Loucy (cell line): ENCODE measurements around the gene RICTOR.

Experiments
- H2AFZ ChIP-seq: fragments of 200-600 bp; sonication (generic); 2 replicates; pipeline ENCODE4 v1.6.0; 2016; ENCODE audit warnings: antibody characterized with exemption, mild to moderate bottlenecking, low read length, moderate library complexity
- H3F3A ChIP-seq: fragments of 200-600 bp; 2 replicates; pipeline ENCODE4 v1.6.0; 2016; ENCODE audit warnings: antibody characterized with exemption, low read depth, mild to moderate bottlenecking
- H3K27me3 ChIP-seq: fragments of 200-600 bp; sonication (generic); 2 replicates; pipeline ENCODE4 v1.6.1; 2014; ENCODE audit warnings: low read length, mild to moderate bottlenecking; ENCODE audit not compliant: insufficient read depth, poor library complexity, severe bottlenecking
- H3K36me3 ChIP-seq: fragments of 200-600 bp; sonication (generic); 2 replicates; pipeline ENCODE4 v1.6.1; 2016; ENCODE audit warnings: low read length; ENCODE audit not compliant: insufficient read depth
- H3K4me1 ChIP-seq: fragments of 200-600 bp; sonication (generic); 2 replicates; pipeline ENCODE4 v1.5.1; 2014; ENCODE audit warnings: low read length, mild to moderate bottlenecking; ENCODE audit not compliant: insufficient read depth, poor library complexity, severe bottlenecking
- H3K4me2 ChIP-seq: fragments of 200-600 bp; sonication (generic); 2 replicates; pipeline ENCODE4 v1.6.0; 2014; ENCODE audit warnings: antibody characterized with exemption, low read length, low read depth, mild to moderate bottlenecking; ENCODE audit not compliant: poor library complexity, severe bottlenecking
- H3K4me3 ChIP-seq: fragments of 200-600 bp; sonication (generic); 2 replicates; pipeline ENCODE4 v1.5.1; 2014; ENCODE audit warnings: low read length, mild to moderate bottlenecking, mixed read lengths; ENCODE audit not compliant: poor library complexity, severe bottlenecking
- H3K79me2 ChIP-seq: fragments of 200-600 bp; sonication (generic); 2 replicates; pipeline ENCODE4 v1.6.1; 2014; ENCODE audit warnings: low read length; ENCODE audit not compliant: insufficient read depth
- H3K9ac ChIP-seq: fragments of 200-600 bp; sonication (generic); 2 replicates; pipeline ENCODE4 v1.6.0; 2014; ENCODE audit warnings: mild to moderate bottlenecking, low read depth, low read length, moderate library complexity; ENCODE audit not compliant: poor library complexity, severe bottlenecking
- H3K9me2 ChIP-seq: fragments of 200-600 bp; sonication (generic); replicated peaks from 2 replicates; pipeline ENCODE4 v1.6.1; 2016; ENCODE audit warnings: low read depth, low read length, mixed read lengths
- H3K9me3 ChIP-seq: fragments of 200-600 bp; sonication (generic); 2 replicates; pipeline ENCODE4 v1.6.1; 2014; ENCODE audit warnings: mild to moderate bottlenecking, antibody characterized with exemption, low read length, low read depth; ENCODE audit not compliant: insufficient read depth
- H4K20me1 ChIP-seq: fragments of 200-600 bp; sonication (generic); 2 replicates; pipeline ENCODE4 v1.6.0; 2014; ENCODE audit warnings: antibody characterized with exemption, low read length, mild to moderate bottlenecking; ENCODE audit not compliant: insufficient read depth, poor library complexity, severe bottlenecking
- CTCF ChIP-seq: fragments of 200-600 bp; sonication (generic); conservative IDR thresholded peaks from 2 replicates; pipeline ENCODE4 v1.5.1; 2014; ENCODE audit warnings: mild to moderate bottlenecking, antibody characterized with exemption, low read length
- EZH2phosphoT487 ChIP-seq: fragments of 200-600 bp; IDR thresholded peaks from 2 replicates; pipeline ENCODE4 v1.6.1; 2018; ENCODE audit warnings: antibody characterized with exemption, mild to moderate bottlenecking, moderate library complexity, borderline replicate concordance

Gene RICTOR

GRCh38 chr5:38922199-38922598, 152.0 kb downstream of the RICTOR start:
- no peaks in the 10 kb centered on the region for H3K9me2 ChIP-seq
- H3F3A ChIP-seq: no peaks in the 10 kb centered on the region
- H3K27me3 ChIP-seq: no peaks in the 10 kb centered on the region
- TF ChIP-seq CTCF (peak; percentile 96), EZH2phosphoT487 (no peak)
- no peaks in the 10 kb centered on the region for H3K9me3 ChIP-seq
- no peak overlapping the region for H2AFZ ChIP-seq
- no peaks in the 10 kb centered on the region for H4K20me1 ChIP-seq
- no peaks in the 10 kb centered on the region for H3K36me3 ChIP-seq
- H3K4me2 ChIP-seq: no peak overlapping the region
- no peak overlapping the region for H3K9ac ChIP-seq
- H3K79me2 ChIP-seq: no peaks in the 10 kb centered on the region
- no peaks in the 10 kb centered on the region for H3K4me1 ChIP-seq
- no peak overlapping the region for H3K4me3 ChIP-seq

GRCh38 chr5:38921174-38921573, 153.0 kb downstream of the RICTOR start:
- no peaks in the 10 kb centered on the region for H3K9me3 ChIP-seq
- no peak overlapping the region for H3K4me2 ChIP-seq
- H3K4me3 ChIP-seq: no peak overlapping the region
- no peak overlapping the region for H3K9ac ChIP-seq
- no peaks in the 10 kb centered on the region for H3F3A ChIP-seq
- H3K79me2 ChIP-seq: no peaks in the 10 kb centered on the region
- no peaks in the 10 kb centered on the region for H4K20me1 ChIP-seq
- H3K36me3 ChIP-seq: no peaks in the 10 kb centered on the region
- no peaks in the 10 kb centered on the region for H3K27me3 ChIP-seq
- TF ChIP-seq EZH2phosphoT487 (no peak), CTCF (no peak)
- no peak overlapping the region for H2AFZ ChIP-seq
- H3K4me1 ChIP-seq: no peaks in the 10 kb centered on the region
- no peaks in the 10 kb centered on the region for H3K9me2 ChIP-seq

- Histone ChIP-seq H3K4me3 (no peak overlapping the region), H3K9me3 (no peaks in the 10 kb centered on the region), H3K36me3 (no peaks in the 10 kb centered on the region), H2AFZ (no peak overlapping the region), H3K4me2 (no peak overlapping the region), H3K9ac (no peak overlapping the region), H4K20me1 (no peaks in the 10 kb centered on the region), H3K9me2 (no peaks in the 10 kb centered on the region), H3K27me3 (no peaks in the 10 kb centered on the region), H3K4me1 (no peaks in the 10 kb centered on the region), H3K79me2 (no peaks in the 10 kb centered on the region), H3F3A (no peaks in the 10 kb centered on the region)
- no peak for TF ChIP-seq EZH2phosphoT487
- no peak for TF ChIP-seq CTCF
Measured at GRCh38 chr5:38916802-38917201, 157.4 kb downstream of the RICTOR start.
